Panc1 (cell line): ENCODE results near the gene ALPL. TPM values are rescaled to one million over a fixed set of nuclear protein-coding genes. Genes with fewer than 3 reads are reported as not detected.

Experiments used
- ATAC-seq: fragments of 200-7000 bp; cut with Tn5 transposase; 2 replicates; pipeline ENCODE4 v1.9.1; 2020; ENCODE audit warnings: mild to moderate bottlenecking, moderate library complexity
- BruUV-seq: library from RNA; stranded (reverse); fragments of 400-500 nt; replicated peaks from 2 replicates; lab custom pipeline; 2021; lab: Mats Ljungman, UMichigan
- CTCF ChIA-PET: fragments of 300-600 bp; sonication (Branson Sonifier 250); formaldehyde crosslinking; loops from one replicate; lab custom pipeline; 2022; ENCODE audit warnings: antibody characterized with exemption; lab: Charles Lee
- POLR2A ChIA-PET: fragments of 300-600 bp; sonication (Branson Sonifier 250); formaldehyde crosslinking; loops from one replicate; lab custom pipeline; 2022; ENCODE audit warnings: antibody characterized with exemption; lab: Charles Lee
- DNase-seq: peaks from one replicate; pipeline ENCODE4 v3.0.0-alpha.2; 2010; ENCODE audit warnings: low read depth, low spot score
- H3K27ac ChIP-seq: 2 replicates; pipeline ENCODE4 v1.5.1; 2011; ENCODE audit warnings: mild to moderate bottlenecking, low read length, inconsistent platforms
- H3K27me3 ChIP-seq: fragments of 200-500 bp; sonication (Bioruptor generic); 2 replicates; pipeline ENCODE4 v1.6.0; 2014; ENCODE audit warnings: low read length, inconsistent platforms; ENCODE audit not compliant: control insufficient read depth, insufficient read depth
- H3K36me3 ChIP-seq: fragments of 200-500 bp; sonication (Bioruptor generic); 2 replicates; pipeline ENCODE4 v1.5.1; 2014; ENCODE audit warnings: inconsistent platforms, mild to moderate bottlenecking, low read length, moderate library complexity; ENCODE audit not compliant: control insufficient read depth, insufficient read depth
- H3K4me1 ChIP-seq: 2 replicates; pipeline ENCODE4 v1.5.1; 2011; ENCODE audit warnings: inconsistent platforms, mild to moderate bottlenecking, low read length, moderate library complexity; ENCODE audit not compliant: control insufficient read depth, insufficient read depth
- H3K4me3 ChIP-seq, 2 experiments: 2 replicates each; pipeline ENCODE4 v1.5.1; 2011 to 2012; ENCODE audit warnings: low read depth in 2 of 2, low read length in 2 of 2, mild to moderate bottlenecking in 2 of 2, inconsistent platforms in 1 of 2, moderate library complexity in 1 of 2
- H3K9me3 ChIP-seq: fragments of 200-500 bp; sonication (Bioruptor generic); 2 replicates; pipeline ENCODE4 v1.5.1; 2014; ENCODE audit warnings: low read depth, mild to moderate bottlenecking, inconsistent platforms, low read length, moderate library complexity; ENCODE audit not compliant: control insufficient read depth, insufficient read depth
- CTCF ChIP-seq: fragments of 450-650 bp; IDR thresholded peaks from 2 replicates; pipeline ENCODE4 v1.5.1; 2017; ENCODE audit warnings: mild to moderate bottlenecking
- POLR2AphosphoS5 ChIP-seq: IDR thresholded peaks from 2 replicates; pipeline ENCODE4 v1.6.1; 2012; ENCODE audit warnings: mild to moderate bottlenecking, low read depth, low read length, moderate library complexity
- REST ChIP-seq, 2 experiments: IDR thresholded peaks; 2 replicates each; pipeline ENCODE4 v1.6.1; 2011 to 2012; ENCODE audit warnings: low read depth in 2 of 2, control low read depth in 1 of 2, low read length in 1 of 2, mild to moderate bottlenecking in 1 of 2, moderate library complexity in 1 of 2; ENCODE audit not compliant: insufficient read depth in 1 of 2
- SIN3A ChIP-seq: IDR thresholded peaks from 2 replicates; pipeline ENCODE4 v1.6.1; 2012; ENCODE audit warnings: low read depth, mild to moderate bottlenecking, low read length, moderate library complexity, borderline replicate concordance; ENCODE audit not compliant: insufficient read depth
- TCF7L2 ChIP-seq: IDR thresholded peaks from 2 replicates; pipeline ENCODE4 v1.6.1; 2011; ENCODE audit warnings: mild to moderate bottlenecking, low read depth, low read length, inconsistent platforms
- in situ Hi-C: cut with HindIII; loops from 2 replicates; pipeline ENCODE4 v1.10.0; 2016; ENCODE audit warnings: low sequenced_read_pairs, low pct_unique_long_range_greater_than_20kb
- intact Hi-C: fragments of 100-400 bp; cut with micrococcal nuclease; formaldehyde crosslinking; loops from one replicate; pipeline ENCODE4 v1.10.0; 2022; ENCODE audit not compliant: unreplicated experiment
- total RNA-seq: library from RNA; stranded (reverse); gene quantifications from one replicate; pipeline ENCODE4 v1.2.1, GENCODE V29; 2021; ENCODE audit not compliant: unreplicated experiment

The ALPL gene
- total RNA-seq, 1 experiment from 2014 or later: 0.82 TPM

GRCh38 chr1:21543598-21543997 lies 34.4 kb downstream of the ALPL start:
- Histone ChIP-seq H3K27me3 (no peaks in the 10 kb centered on the region), H3K27ac (no peak overlapping the region), H3K36me3 (no peaks in the 10 kb centered on the region), H3K4me3 (no peak overlapping the region), H3K9me3 (no peaks in the 10 kb centered on the region), H3K4me1 (no peaks in the 10 kb centered on the region)
- ATAC-seq: no peak
- CTCF ChIA-PET: interaction anchor here (0.6 to 1.1 kb wide), 2 partner anchors 9 to 671 kb away, joined by 3 to 5 read pairs; no protein-coding TSS in a partner anchor
- TF ChIP-seq POLR2AphosphoS5 (no peak), SIN3A (no peak), CTCF (no peak), REST (IDR thresholded peaks at IDR 0.05; ENCODE audit: insufficient read depth in 1 of 2, low read depth in 2 of 2, low read length in 1 of 2) (no peak), TCF7L2 (no peak)
- DNase-seq: no peak
- intact Hi-C loops (no loop called here), in situ Hi-C loops (no loop called here)
- no TSS peak for BruUV-seq
- POLR2A ChIA-PET: no interaction called here

- ATAC-seq (no peak), DNase-seq (no peak)
- Histone ChIP-seq H3K4me3 (no peak overlapping the region), H3K27ac (no peak overlapping the region), H3K9me3 (no peaks in the 10 kb centered on the region), H3K4me1 (no peaks in the 10 kb centered on the region), H3K36me3 (no peaks in the 10 kb centered on the region), H3K27me3 (no peaks in the 10 kb centered on the region)
- CTCF ChIA-PET: interaction anchor here (1.1 kb wide), 1 partner anchor 9 kb away, joined by 3 read pairs; no protein-coding TSS in a partner anchor
- no TSS peak for BruUV-seq
- in situ Hi-C loops: no loop called here
- TF ChIP-seq TCF7L2 (no peak), REST (IDR thresholded peaks at IDR 0.05; ENCODE audit: insufficient read depth in 1 of 2, low read depth in 2 of 2, low read length in 1 of 2) (no peak), CTCF (no peak), POLR2AphosphoS5 (no peak), SIN3A (no peak)
- intact Hi-C loops: no loop called here
- POLR2A ChIA-PET: interaction anchor here (0.5 to 0.7 kb wide), 2 partner anchors 9 to 110 kb away, joined by 4 to 13 read pairs; no protein-coding TSS in a partner anchor
These were observed 34.9 kb downstream of the ALPL start for GRCh38 chr1:21544095-21544494.
